Endothelial cell (in vitro differentiated cells): ENCODE data around the gene C3orf22. TPM values are rescaled to one million over a fixed set of nuclear protein-coding genes. Genes with fewer than 3 reads are reported as not detected.

Experiments
- DNase-seq: peaks from one replicate; pipeline ENCODE4 v3.0.0; 2021; ENCODE audit warnings: low spot score
- H3K27ac Mint-ChIP-seq: one replicate; pipeline ENCODE4 v1.8.0; 2021; ENCODE audit warnings: mixed read lengths, inconsistent platforms; ENCODE audit not compliant: unreplicated experiment
- H3K27me3 Mint-ChIP-seq: one replicate; pipeline ENCODE4 v1.8.0; 2021; ENCODE audit warnings: mild to moderate bottlenecking, moderate library complexity, mixed read lengths, inconsistent platforms; ENCODE audit not compliant: unreplicated experiment
- H3K36me3 Mint-ChIP-seq: one replicate; pipeline ENCODE4 v1.8.0; 2021; ENCODE audit warnings: mild to moderate bottlenecking, low read depth, mixed read lengths, inconsistent platforms; ENCODE audit not compliant: unreplicated experiment
- H3K4me1 Mint-ChIP-seq: one replicate; pipeline ENCODE4 v1.8.0; 2021; ENCODE audit warnings: mild to moderate bottlenecking, mixed read lengths, inconsistent platforms; ENCODE audit not compliant: unreplicated experiment
- H3K4me3 Mint-ChIP-seq: one replicate; pipeline ENCODE4 v1.8.0; 2021; ENCODE audit warnings: mild to moderate bottlenecking, mixed read lengths, inconsistent platforms; ENCODE audit not compliant: unreplicated experiment
- H3K9me3 Mint-ChIP-seq: one replicate; pipeline ENCODE4 v1.8.0; 2021; ENCODE audit warnings: mixed read lengths, inconsistent platforms; ENCODE audit not compliant: unreplicated experiment
- CTCF ChIP-seq: fragments of 200-600 bp; sonication (generic); IDR thresholded peaks from one replicate; pipeline ENCODE4 v1.5.0; 2021; ENCODE audit warnings: antibody characterized with exemption; ENCODE audit not compliant: unreplicated experiment
- total RNA-seq: library from RNA; stranded (reverse); fragmentation: NEBNext Ultra II Directional; extraction: Animal tissue kit (Norgen Biotek cat#: 25700); gene quantifications from one replicate; pipeline ENCODE4 v1.2.1, GENCODE V29; 2021; ENCODE audit not compliant: unreplicated experiment

The C3orf22 gene
- total RNA-seq, 1 donor from 2014 or later = not detected

- DNase-seq = no peak
These were observed 43.5 kb downstream of the C3orf22 start for GRCh38 chr3:126515066-126515706.

GRCh38 chr3:126514161-126514560 is 44.6 kb downstream of the C3orf22 start:
- no peaks in the 10 kb centered on the region for H3K36me3 Mint-ChIP-seq
- no peak overlapping the region for H3K27ac Mint-ChIP-seq
- no peaks in the 10 kb centered on the region for H3K9me3 Mint-ChIP-seq
- no peak overlapping the region for H3K4me3 Mint-ChIP-seq
- H3K4me1 Mint-ChIP-seq = no peaks in the 10 kb centered on the region
- no peaks in the 10 kb centered on the region for H3K27me3 Mint-ChIP-seq
- DNase-seq = no peak
- TF ChIP-seq CTCF = no peak

More at GRCh38 chr3:126515066-126515706, 43.5 kb downstream of the C3orf22 start:
- H3K27ac Mint-ChIP-seq = no peak overlapping the region
- no peaks in the 10 kb centered on the region for H3K9me3 Mint-ChIP-seq
- no peak overlapping the region for H3K4me3 Mint-ChIP-seq
- H3K27me3 Mint-ChIP-seq = no peaks in the 10 kb centered on the region
- no peaks in the 10 kb centered on the region for H3K4me1 Mint-ChIP-seq
- no peaks in the 10 kb centered on the region for H3K36me3 Mint-ChIP-seq
- TF ChIP-seq CTCF = no peak

- Mint-ChIP-seq H3K9me3 (no peaks in the 10 kb centered on the region), H3K27ac (no peak overlapping the region)
These were observed 45.6 kb downstream of the C3orf22 start for GRCh38 chr3:126512916-126513650.

GRCh38 chr3:126512026-126512425 is 46.7 kb downstream of the C3orf22 start:
- Mint-ChIP-seq H3K27me3 (no peaks in the 10 kb centered on the region), H3K4me1 (no peaks in the 10 kb centered on the region), H3K9me3 (no peaks in the 10 kb centered on the region), H3K36me3 (no peaks in the 10 kb centered on the region), H3K27ac (no peak overlapping the region), H3K4me3 (no peak overlapping the region)
- DNase-seq = no peak
- TF ChIP-seq CTCF = no peak

More at GRCh38 chr3:126512916-126513650, 45.6 kb downstream of the C3orf22 start:
- no peak for TF ChIP-seq CTCF
- H3K27me3 Mint-ChIP-seq = no peaks in the 10 kb centered on the region
- H3K36me3 Mint-ChIP-seq = no peaks in the 10 kb centered on the region
- H3K4me3 Mint-ChIP-seq = no peak overlapping the region
- H3K4me1 Mint-ChIP-seq = no peaks in the 10 kb centered on the region
- no peak for DNase-seq

GRCh38 chr3:126511291-126511690 is 47.4 kb downstream of the C3orf22 start:
- no peaks in the 10 kb centered on the region for H3K4me1 Mint-ChIP-seq
- H3K4me3 Mint-ChIP-seq = no peak overlapping the region
- no peaks in the 10 kb centered on the region for H3K9me3 Mint-ChIP-seq
- no peak for TF ChIP-seq CTCF
- DNase-seq = no peak
- no peaks in the 10 kb centered on the region for H3K27me3 Mint-ChIP-seq
- H3K36me3 Mint-ChIP-seq = no peaks in the 10 kb centered on the region
- H3K27ac Mint-ChIP-seq = no peak overlapping the region
